NCI-H2196 treated with DMSO at 0.1 percent for 48 hours (cell line): Measurements from ENCODE around the gene FALEC.

ENCODE experiments used
- DNase-seq: peaks from one replicate; lab custom pipeline; 2025; ENCODE audit not compliant: unreplicated experiment; lab: John Stamatoyannopoulos, UW

The FALEC gene

DNA sequence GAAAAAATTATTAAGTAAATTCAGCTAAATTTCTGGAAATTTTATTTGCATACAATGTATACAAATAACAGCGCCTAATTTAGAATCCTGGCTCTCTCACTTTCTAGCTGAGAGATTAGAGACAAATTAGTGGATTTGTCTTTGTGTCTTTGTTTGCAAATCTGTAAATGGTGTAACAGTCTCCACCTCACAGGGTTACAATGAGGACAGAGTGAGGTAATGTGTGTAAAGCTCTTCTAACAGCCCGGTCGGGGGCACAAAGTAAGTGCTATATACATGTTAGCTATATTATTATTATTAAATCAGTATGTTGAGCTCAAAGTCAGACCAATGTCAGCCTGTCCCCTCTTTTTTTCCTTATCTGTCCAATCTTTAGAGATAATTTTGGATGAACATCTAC, 28.7 kb downstream of the FALEC start:
- DNase-seq = no peak

DNA sequence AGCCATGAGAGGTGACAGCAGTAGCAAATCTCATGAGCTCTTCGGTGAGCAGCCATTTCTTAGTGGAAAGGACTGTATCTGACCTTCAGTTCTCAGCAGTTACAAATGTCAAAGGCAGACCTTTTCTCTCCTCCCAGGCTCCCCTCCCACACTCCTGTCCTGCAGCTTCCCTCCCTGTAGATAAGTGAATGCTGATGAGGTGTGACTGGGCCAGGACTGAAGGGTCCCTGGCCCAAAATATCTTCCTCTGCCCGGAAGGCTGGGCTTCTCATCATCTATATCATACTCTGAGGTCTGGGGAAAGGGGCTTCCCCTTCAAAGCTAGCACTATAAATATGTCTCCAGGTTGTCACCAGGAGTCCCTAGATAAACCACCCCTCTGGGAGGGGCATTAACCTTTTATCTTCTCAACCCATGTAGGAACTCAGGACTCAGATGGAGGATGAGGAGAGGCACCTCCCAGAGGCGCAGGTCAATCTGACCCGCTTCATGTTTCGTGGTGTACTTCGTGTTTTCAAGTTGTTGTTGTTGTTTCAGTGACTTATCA, 30.0 kb downstream of the FALEC start:
- no peak for DNase-seq

- no peak for DNase-seq
Observed at GRCh38 chr1:150546294-150546937, 30.9 kb downstream of the FALEC start.

GRCh38 chr1:150548324-150548631, 32.7 kb downstream of the FALEC start:
- DNase-seq = no peak

DNA sequence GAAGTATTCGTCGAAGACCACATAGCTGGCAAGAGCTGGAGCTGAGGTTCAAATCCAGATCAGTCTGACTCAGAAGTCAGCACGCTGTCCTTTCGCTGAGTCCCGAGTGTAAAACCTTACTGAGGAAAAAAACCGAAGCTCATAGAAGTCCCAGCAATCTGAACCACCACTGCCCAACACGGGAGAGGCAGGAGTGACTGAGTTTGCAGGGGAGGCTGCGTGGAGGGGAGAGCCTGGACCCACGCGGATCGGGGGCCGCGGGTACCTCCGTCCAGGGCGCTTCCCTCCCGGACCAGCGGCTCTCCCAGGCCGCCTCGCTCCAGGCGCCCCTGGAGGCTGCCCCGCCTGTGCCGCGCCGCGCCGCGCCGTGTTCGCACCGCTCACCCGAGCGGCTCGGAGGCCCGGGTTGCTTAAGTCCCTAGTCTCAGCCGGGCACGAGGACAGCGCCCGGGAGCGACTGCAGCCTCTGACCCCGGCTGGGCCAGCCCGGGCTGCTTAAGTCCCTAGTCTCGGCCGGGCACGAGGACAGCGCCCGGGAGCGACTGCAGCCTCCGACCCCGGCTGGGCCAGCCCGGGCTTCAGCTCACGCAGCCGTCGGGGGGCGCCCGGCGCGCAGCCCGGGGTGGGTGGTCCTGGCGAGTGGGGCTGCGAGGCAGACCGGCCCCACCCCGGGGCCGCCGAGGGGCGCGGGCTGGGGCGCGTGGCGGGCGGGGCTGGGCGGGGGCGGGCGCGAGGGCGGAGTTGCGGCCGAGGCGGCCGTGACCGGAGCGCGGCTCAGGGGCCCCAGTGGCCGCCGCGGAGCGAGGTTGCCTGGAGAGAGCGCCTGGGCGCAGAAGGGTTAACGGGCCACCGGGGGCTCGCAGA, 33.3 kb downstream of the FALEC start, which contains the start of gene ADAMTSL4:
Gene ADAMTSL4 (plus strand): TSS at position 777 of the 864 bp plus-strand sequence. CDS start 2,881 bp downstream, outside the sequence.
- no peak for DNase-seq

DNA sequence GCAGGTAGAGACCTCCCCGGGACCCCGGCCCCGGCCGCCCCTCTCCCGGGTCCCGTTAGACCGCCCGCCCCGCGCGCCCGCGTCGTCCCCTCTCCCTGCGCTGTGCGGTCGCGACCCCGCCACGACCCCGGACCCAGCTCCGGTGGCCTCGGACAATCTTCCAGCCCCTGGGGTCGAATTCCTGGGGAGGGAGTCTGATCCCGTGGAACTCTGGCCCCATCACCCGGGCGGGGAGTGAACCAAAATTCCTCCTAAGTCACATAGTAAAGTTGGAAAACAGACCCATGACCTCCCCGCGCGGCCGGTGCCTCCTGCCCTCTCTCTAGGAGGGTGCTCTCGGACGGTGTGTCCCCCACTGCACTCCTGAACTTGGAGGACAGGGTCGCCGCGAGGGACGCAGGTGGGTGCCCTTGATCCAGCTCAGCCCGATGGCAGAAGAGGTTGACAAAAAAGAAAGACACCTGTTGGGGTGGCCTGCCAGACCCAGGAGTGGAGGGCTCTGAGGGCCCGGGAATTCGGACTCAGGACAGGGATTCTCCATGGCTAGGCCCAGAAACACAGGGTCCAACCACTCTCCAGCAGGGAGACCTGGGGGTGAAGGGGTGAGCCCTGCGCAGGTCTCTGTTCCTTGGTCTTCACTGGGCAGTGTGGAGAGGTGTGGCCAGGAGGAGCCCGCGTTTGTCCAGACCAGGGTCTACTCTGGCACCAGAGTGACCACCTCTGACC, 34.1 kb downstream of the FALEC start:
- DNase-seq = no peak

GRCh38 chr1:150550222-150551050, 34.9 kb downstream of the FALEC start:
- no peak for DNase-seq

DNA sequence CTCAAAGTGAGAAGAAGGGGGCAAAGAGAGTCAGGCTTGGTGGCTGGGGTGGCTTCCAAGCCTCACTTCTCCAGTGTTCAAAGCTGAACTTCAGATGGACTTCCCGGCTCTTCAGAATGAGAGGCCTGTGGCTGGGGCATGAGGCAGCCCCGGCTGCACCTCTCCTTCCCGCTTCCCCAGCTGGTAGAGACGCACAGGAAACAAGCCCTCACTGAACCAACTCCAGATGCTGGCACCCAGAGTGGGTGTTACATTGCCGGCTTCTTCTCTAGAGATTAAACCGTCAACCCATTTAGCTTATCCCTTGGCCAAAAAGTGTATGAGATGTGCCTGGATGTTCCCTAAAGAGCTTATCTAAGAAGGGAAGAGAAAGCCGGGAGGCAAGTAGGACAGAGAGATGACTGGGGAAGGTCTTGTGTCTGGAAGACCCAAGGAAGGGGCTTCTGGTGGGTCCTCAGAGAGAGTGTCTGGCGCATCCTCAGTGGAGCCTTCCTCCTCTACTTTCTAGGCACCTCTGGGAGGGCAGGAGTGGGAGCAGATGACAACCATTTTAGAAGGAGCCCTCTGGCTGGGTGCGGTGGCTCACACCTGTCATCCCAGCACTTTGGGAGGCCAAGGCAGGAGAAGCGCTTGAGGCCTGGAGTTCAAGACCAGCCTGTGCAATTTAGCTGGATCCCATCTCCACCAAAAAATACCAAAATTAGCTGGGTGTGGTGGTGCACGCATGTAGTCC, 35.7 kb downstream of the FALEC start:
- no peak for DNase-seq

GRCh38 chr1:150551784-150552127, 36.2 kb downstream of the FALEC start:
- no peak for DNase-seq

- DNase-seq = no peak
Observed at GRCh38 chr1:150552128-150552910, 36.8 kb downstream of the FALEC start.

DNA sequence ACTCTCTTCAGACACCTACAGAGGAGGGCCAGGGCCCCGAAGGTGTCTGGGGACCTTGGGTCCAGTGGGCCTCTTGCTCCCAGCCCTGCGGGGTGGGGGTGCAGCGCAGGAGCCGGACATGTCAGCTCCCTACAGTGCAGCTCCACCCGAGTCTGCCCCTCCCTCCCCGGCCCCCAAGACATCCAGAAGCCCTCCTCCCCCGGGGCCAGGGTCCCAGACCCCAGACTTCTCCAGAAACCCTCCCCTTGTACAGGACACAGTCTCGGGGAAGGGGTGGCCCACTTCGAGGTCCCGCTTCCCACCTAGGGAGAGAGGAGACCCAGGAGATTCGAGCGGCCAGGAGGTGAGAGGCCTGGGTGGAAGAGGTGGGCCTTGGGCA, 37.3 kb downstream of the FALEC start:
- DNase-seq = no peak

- no peak for DNase-seq
Observed at GRCh38 chr1:150553392-150554085, 38.0 kb downstream of the FALEC start.

DNA sequence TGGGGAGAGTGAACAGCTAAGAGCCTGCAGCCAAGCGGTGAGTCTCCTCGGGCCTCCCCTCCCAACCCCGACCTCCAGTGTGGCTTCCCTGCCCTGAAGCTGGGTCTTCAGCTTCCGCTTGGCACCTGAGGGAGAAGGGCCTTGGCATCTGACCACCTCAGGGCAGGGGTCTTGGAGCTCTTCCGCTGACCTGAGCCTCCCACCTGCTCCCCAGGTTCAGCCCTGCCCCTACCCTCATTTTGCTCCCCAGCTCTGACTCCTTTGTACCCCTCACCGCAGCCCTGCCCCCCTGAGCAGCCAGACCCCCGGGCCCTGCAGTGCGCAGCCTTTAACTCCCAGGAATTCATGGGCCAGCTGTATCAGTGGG, 38.5 kb downstream of the FALEC start:
- DNase-seq = no peak

DNA sequence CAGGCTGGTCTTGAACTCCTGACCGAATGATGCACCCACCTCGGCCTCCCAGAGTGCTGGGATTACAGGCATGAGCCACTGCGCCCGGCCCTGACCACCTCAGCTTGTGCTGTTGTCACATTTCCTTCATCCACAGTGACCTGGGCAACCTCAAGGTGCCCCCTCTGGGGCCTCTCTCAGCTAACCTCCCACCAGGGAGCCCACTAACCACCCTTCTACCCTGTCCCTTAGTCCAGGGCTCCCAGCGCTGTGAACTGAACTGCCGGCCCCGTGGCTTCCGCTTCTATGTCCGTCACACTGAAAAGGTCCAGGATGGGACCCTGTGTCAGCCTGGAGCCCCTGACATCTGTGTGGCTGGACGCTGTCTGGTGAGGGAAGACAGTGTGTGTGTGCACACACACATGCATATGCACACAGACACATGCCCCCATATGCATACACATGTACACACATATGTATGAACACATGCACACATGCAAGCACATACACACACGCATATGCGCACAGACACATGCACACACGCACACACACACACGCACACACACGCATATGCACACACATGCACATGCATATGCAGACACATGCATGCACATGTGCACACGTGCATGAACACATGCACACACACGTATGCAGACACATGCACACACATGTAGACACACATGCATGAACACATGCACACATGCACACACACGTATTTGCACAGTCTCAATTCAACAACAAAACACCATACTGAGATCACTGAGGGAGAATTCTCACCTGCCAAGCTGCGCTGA, 39.8 kb downstream of the FALEC start:
- no peak for DNase-seq

GRCh38 chr1:150555971-150556865, 40.7 kb downstream of the FALEC start:
- no peak for DNase-seq

- no peak for DNase-seq
Observed at GRCh38 chr1:150557065-150557600, 41.6 kb downstream of the FALEC start.

DNA sequence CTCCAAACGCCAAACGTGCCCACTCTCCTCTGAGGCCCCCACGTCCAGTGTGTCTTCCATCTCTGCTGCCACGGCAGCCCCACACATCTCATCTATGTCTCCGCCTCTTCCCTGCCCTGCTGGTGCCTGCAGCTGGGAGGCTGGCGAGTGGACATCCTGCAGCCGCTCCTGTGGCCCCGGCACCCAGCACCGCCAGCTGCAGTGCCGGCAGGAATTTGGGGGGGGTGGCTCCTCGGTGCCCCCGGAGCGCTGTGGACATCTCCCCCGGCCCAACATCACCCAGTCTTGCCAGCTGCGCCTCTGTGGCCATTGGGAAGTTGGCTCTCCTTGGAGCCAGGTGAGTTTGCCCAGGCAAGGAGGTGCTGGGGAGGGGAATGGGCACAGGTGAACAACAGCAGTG, 42.3 kb downstream of the FALEC start:
- no peak for DNase-seq
